Neural cell (in vitro differentiated cells): ENCODE measurements around the gene SH3D19. TPM values are rescaled to one million over a fixed set of nuclear protein-coding genes. Genes with fewer than 3 reads are reported as not detected.

ENCODE experiments used
- H2AFZ ChIP-seq: fragments of 200-600, 300-800 bp; sonication (generic), shearing (Covaris generic); 2 replicates; pipeline ENCODE4 v1.6.0; 2014; ENCODE audit warnings: low read depth, mild to moderate bottlenecking, antibody characterized with exemption, low read length, moderate library complexity
- H3F3A ChIP-seq: fragments of 200-600 bp; shearing (Covaris generic); 2 replicates; pipeline ENCODE4 v1.6.1; 2016; ENCODE audit warnings: mild to moderate bottlenecking, moderate library complexity, mixed read lengths, antibody characterized with exemption, low read length; ENCODE audit not compliant: insufficient read depth, poor library complexity, severe bottlenecking
- H3K27ac ChIP-seq: fragments of 200-600, 300-800 bp; sonication (generic), shearing (Covaris generic); 2 replicates; pipeline ENCODE4 v1.5.1; 2014; ENCODE audit warnings: mild to moderate bottlenecking, low read length, moderate library complexity
- H3K27me3 ChIP-seq: fragments of 300-800, 200-600 bp; sonication (generic), shearing (Covaris generic); 2 replicates; pipeline ENCODE4 v1.6.0; 2014; ENCODE audit warnings: mild to moderate bottlenecking, low read depth, low read length, moderate library complexity; ENCODE audit not compliant: insufficient read depth
- H3K36me3 ChIP-seq: fragments of 300-800, 200-600 bp; sonication (generic), shearing (Covaris generic); 2 replicates; pipeline ENCODE4 v1.5.1; 2014; ENCODE audit warnings: mild to moderate bottlenecking, antibody characterized with exemption, low read length, moderate library complexity; ENCODE audit not compliant: insufficient read depth
- H3K4me2 ChIP-seq: fragments of 300-800, 200-600 bp; sonication (generic), shearing (Covaris generic); 2 replicates; pipeline ENCODE4 v1.6.0; 2014; ENCODE audit warnings: mild to moderate bottlenecking, low read length
- H3K4me3 ChIP-seq: fragments of 300-800, 200-600 bp; sonication (generic), shearing (Covaris generic); 2 replicates; pipeline ENCODE4 v1.5.1; 2014; ENCODE audit warnings: mild to moderate bottlenecking, low read length, moderate library complexity
- H3K79me2 ChIP-seq: fragments of 200-600 bp; shearing (Covaris generic); replicated peaks from 2 replicates; pipeline ENCODE4 v1.6.0; 2014; ENCODE audit warnings: mild to moderate bottlenecking, low read length, moderate library complexity; ENCODE audit not compliant: insufficient read depth
- H3K9ac ChIP-seq: fragments of 300-800, 200-600 bp; sonication (generic), shearing (Covaris generic); 2 replicates; pipeline ENCODE4 v1.6.1; 2016; ENCODE audit warnings: mild to moderate bottlenecking, low read length, mixed read lengths
- H3K9me2 ChIP-seq: fragments of 200-600 bp; shearing (Covaris generic); 2 replicates; pipeline ENCODE4 v1.6.1; 2016; ENCODE audit warnings: mild to moderate bottlenecking, low read length, mixed read lengths; ENCODE audit not compliant: insufficient read depth
- H3K9me3 ChIP-seq: fragments of 200-600, 300-800 bp; sonication (generic), shearing (Covaris generic); 2 replicates; pipeline ENCODE4 v1.6.1; 2016; ENCODE audit warnings: mild to moderate bottlenecking, mixed run types, low read length, moderate library complexity, mixed read lengths
- H4K20me1 ChIP-seq: fragments of 200-600 bp; shearing (Covaris generic); 2 replicates; pipeline ENCODE4 v1.6.1; 2016; ENCODE audit warnings: mild to moderate bottlenecking, mixed run types; ENCODE audit not compliant: insufficient read depth
- CTCF ChIP-seq: fragments of 450-650 bp; IDR thresholded peaks from 2 replicates; pipeline ENCODE4 v1.5.1; 2014; ENCODE audit warnings: antibody characterized with exemption, mild to moderate bottlenecking, moderate library complexity; ENCODE audit not compliant: poor library complexity, severe bottlenecking
- EP300 ChIP-seq: fragments of 450-650 bp; conservative IDR thresholded peaks from 2 replicates; pipeline ENCODE4 v1.6.1; 2014; ENCODE audit warnings: antibody characterized with exemption, mild to moderate bottlenecking, moderate library complexity; ENCODE audit not compliant: poor library complexity, severe bottlenecking
- EZH2 ChIP-seq: fragments of 200-600, 300-800 bp; shearing (Covaris generic), sonication (generic); IDR thresholded peaks from 2 replicates; pipeline ENCODE4 v1.6.1; 2014; ENCODE audit warnings: antibody characterized with exemption, low read length, borderline replicate concordance, mild to moderate bottlenecking; ENCODE audit not compliant: insufficient read depth, poor library complexity, severe bottlenecking
- MXI1 ChIP-seq: fragments of 450-650 bp; conservative IDR thresholded peaks from 2 replicates; pipeline ENCODE4 v1.6.1; 2014; ENCODE audit warnings: antibody characterized with exemption, mild to moderate bottlenecking; ENCODE audit not compliant: poor library complexity, severe bottlenecking
- POLR2AphosphoS5 ChIP-seq: IDR thresholded peaks from 2 replicates; pipeline ENCODE4 v1.6.1; 2012
- RAD21 ChIP-seq: fragments of 450-650 bp; conservative IDR thresholded peaks from 2 replicates; pipeline ENCODE4 v1.6.1; 2014; ENCODE audit warnings: antibody characterized with exemption, mild to moderate bottlenecking, moderate library complexity
- REST ChIP-seq: IDR thresholded peaks from 2 replicates; pipeline ENCODE4 v1.6.1; 2012; ENCODE audit warnings: borderline replicate concordance
- SMC3 ChIP-seq: fragments of 450-650 bp; conservative IDR thresholded peaks from 2 replicates; pipeline ENCODE4 v1.6.1; 2014; ENCODE audit warnings: antibody characterized with exemption, mild to moderate bottlenecking, moderate library complexity; ENCODE audit not compliant: poor library complexity
- TAF1 ChIP-seq: IDR thresholded peaks from 2 replicates; pipeline ENCODE4 v1.6.1; 2012; ENCODE audit warnings: low read depth
- polyA plus RNA-seq: library from polyadenylated mRNA; depleted of rRNA; stranded (reverse); fragments of >200 nt; gene quantifications from 2 replicates; pipeline ENCODE4 v1.2.3, GENCODE V29; 2014

SH3D19 gene
- polyA plus RNA-seq, 1 donor from 2014 or later = 0.46 TPM

GRCh38 chr4:151314010-151314355 lies 11.4 kb downstream of the SH3D19 start:
- Histone ChIP-seq H3K9me2 (no peaks in the 10 kb centered on the region), H2AFZ (no peak overlapping the region), H3K9me3 (no peaks in the 10 kb centered on the region), H3K4me2 (no peak overlapping the region), H3K27ac (no peak overlapping the region), H3K4me3 (no peak overlapping the region), H4K20me1 (no peaks in the 10 kb centered on the region), H3K9ac (no peak overlapping the region), H3K36me3 (no peaks in the 10 kb centered on the region), H3F3A (no peaks in the 10 kb centered on the region), H3K79me2 (no peaks in the 10 kb centered on the region), H3K27me3 (no peaks in the 10 kb centered on the region)
- TF ChIP-seq SMC3 (no peak), POLR2AphosphoS5 (no peak), EZH2 (no peak), EP300 (no peak), MXI1 (no peak), REST (no peak), RAD21 (no peak), CTCF (no peak), TAF1 (no peak)

GRCh38 chr4:151313306-151314009 lies 11.9 kb downstream of the SH3D19 start:
- Histone ChIP-seq H3K36me3 (no peaks in the 10 kb centered on the region), H3K9ac (no peak overlapping the region), H4K20me1 (no peaks in the 10 kb centered on the region), H2AFZ (no peak overlapping the region), H3F3A (no peaks in the 10 kb centered on the region), H3K27me3 (no peaks in the 10 kb centered on the region), H3K9me2 (no peaks in the 10 kb centered on the region), H3K9me3 (no peaks in the 10 kb centered on the region), H3K4me3 (no peak overlapping the region), H3K79me2 (no peaks in the 10 kb centered on the region), H3K4me2 (no peak overlapping the region), H3K27ac (no peak overlapping the region)
- TF ChIP-seq REST = no peak
- TF ChIP-seq SMC3 = no peak
- TF ChIP-seq MXI1 = no peak
- no peak for TF ChIP-seq CTCF
- no peak for TF ChIP-seq RAD21
- no peak for TF ChIP-seq EP300
- no peak for TF ChIP-seq TAF1
- no peak for TF ChIP-seq POLR2AphosphoS5
- TF ChIP-seq EZH2 = no peak
